Left ventricle myocardium inferior (tissue), 1 donor: ENCODE measurements around the gene SHOC1. TPM values are rescaled to one million over a fixed set of nuclear protein-coding genes. Genes with fewer than 3 reads are reported as not detected.

Experiments
- DNase-seq: peaks from one replicate; pipeline ENCODE4 v3.0.0-alpha.2; 2020
- H3K27ac ChIP-seq: fragments of 200-600 bp; replicated peaks from 2 replicates; pipeline ENCODE4 v1.8.0; 2021
- H3K27me3 ChIP-seq: fragments of 200-600 bp; 2 replicates; pipeline ENCODE4 v1.8.0; 2021; ENCODE audit warnings: low read depth
- H3K36me3 ChIP-seq: fragments of 200-600 bp; 2 replicates; pipeline ENCODE4 v1.8.0; 2021
- H3K4me1 ChIP-seq: fragments of 200-600 bp; 2 replicates; pipeline ENCODE4 v1.8.0; 2021
- H3K4me3 ChIP-seq: fragments of 200-600 bp; 2 replicates; pipeline ENCODE4 v1.8.0; 2021; ENCODE audit warnings: mild to moderate bottlenecking, moderate library complexity
- H3K9me3 ChIP-seq: fragments of 200-600 bp; replicated peaks from 2 replicates; pipeline ENCODE4 v1.8.0; 2021
- intact Hi-C: fragments of 100-400 bp; cut with micrococcal nuclease; formaldehyde crosslinking; loops from one replicate; pipeline ENCODE4 v1.11.0; 2022
- total RNA-seq: library from RNA; stranded (reverse); fragmentation: NEBNext Ultra II Directional; extraction: Animal tissue kit (Norgen Biotek cat#: 25700); gene quantifications from one replicate; pipeline ENCODE4 v1.2.1, GENCODE V29; 2021
- TF ChIP-seq, protein P1 (sequence below): fragments of 200-600 bp; IDR thresholded peaks from 2 replicates; pipeline ENCODE4 v1.8.0; 2021; ENCODE audit warnings: antibody characterized with exemption, mild to moderate bottlenecking, borderline replicate concordance
- donor health status: DM: no; HTN: yes; CAD: no; lungs with severe emphysema.

The SHOC1 gene
- total RNA-seq, 1 donor from 2014 or later = not detected

DNA sequence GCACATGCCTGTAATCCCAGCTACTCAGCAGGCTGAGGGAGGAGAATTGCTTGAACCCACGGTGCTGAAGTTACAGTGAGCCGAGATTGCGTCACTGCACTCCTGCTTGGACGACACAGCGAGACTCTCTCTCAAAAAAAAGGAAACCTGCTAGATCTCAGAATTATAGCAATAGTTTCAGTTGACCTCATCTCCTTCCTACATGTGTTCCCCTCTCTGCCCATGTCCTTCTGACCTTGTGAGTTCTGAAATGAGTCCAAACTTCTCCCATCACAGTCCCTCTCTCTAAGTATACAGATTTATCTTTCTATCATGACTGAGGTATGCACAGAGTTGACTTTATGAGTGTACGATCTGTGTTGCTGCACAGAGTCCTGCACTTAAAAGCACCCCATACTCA lies 44.6 kb upstream of the SHOC1 start:
- H3K4me1 ChIP-seq = peaks cover 13% of the 10 kb centered on the region
- DNase-seq = no peak
- no peaks in the 10 kb centered on the region for H3K36me3 ChIP-seq
- no peaks in the 10 kb centered on the region for H3K27me3 ChIP-seq
- no peak overlapping the region for H3K4me3 ChIP-seq
- TF ChIP-seq, protein P1, sequence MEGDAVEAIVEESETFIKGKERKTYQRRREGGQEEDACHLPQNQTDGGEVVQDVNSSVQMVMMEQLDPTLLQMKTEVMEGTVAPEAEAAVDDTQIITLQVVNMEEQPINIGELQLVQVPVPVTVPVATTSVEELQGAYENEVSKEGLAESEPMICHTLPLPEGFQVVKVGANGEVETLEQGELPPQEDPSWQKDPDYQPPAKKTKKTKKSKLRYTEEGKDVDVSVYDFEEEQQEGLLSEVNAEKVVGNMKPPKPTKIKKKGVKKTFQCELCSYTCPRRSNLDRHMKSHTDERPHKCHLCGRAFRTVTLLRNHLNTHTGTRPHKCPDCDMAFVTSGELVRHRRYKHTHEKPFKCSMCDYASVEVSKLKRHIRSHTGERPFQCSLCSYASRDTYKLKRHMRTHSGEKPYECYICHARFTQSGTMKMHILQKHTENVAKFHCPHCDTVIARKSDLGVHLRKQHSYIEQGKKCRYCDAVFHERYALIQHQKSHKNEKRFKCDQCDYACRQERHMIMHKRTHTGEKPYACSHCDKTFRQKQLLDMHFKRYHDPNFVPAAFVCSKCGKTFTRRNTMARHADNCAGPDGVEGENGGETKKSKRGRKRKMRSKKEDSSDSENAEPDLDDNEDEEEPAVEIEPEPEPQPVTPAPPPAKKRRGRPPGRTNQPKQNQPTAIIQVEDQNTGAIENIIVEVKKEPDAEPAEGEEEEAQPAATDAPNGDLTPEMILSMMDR = no peak
- intact Hi-C loops = no loop called here
- H3K27ac ChIP-seq = no peak overlapping the region
- H3K9me3 ChIP-seq = no peaks in the 10 kb centered on the region

DNA sequence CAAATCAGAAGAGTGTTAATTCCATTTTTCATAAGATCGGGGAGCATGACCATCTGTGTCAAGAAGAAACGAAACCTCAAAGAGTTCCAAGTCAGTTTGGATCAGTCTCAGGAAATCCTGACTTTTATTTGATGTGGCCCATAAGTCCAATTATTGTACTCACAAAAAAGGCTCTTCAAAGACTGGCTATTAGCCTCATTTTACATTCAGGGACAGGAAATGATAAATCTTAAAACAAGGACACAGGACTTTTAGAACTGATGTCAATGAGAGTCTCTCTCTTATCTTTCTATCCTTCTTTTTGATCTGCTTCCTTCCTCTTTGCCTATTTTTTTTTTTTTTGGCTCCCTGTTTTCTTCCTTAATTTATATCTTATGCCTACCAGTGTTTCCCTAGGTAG lies 43.7 kb upstream of the SHOC1 start:
- Histone ChIP-seq H3K27me3 (no peaks in the 10 kb centered on the region), H3K4me3 (no peak overlapping the region), H3K4me1 (peaks cover 13% of the 10 kb centered on the region), H3K9me3 (no peaks in the 10 kb centered on the region), H3K36me3 (no peaks in the 10 kb centered on the region), H3K27ac (no peak overlapping the region)
- DNase-seq = no peak
- TF ChIP-seq, protein P1 = no peak
- intact Hi-C loops = no loop called here

DNA sequence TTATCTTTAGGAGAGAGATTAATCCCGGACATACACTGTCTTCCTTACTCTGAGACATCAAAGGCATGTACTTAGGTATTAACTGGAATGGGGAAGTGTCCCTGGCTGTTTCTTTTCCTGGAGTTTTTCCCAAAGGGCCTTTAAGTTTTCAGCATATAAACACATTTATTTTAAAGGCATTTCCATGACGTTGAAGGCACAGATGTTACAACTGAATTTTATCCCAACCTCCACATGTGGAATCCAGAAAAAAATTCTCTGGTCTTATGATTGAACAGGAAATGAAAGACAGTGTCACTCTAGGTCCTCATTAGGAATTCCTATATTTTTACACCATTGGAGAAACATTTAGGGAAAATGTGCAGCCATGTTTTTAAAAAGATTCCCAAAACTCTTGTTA lies 41.6 kb upstream of the SHOC1 start:
- intact Hi-C loops = no loop called here
- no peaks in the 10 kb centered on the region for H3K27me3 ChIP-seq
- no peak for DNase-seq
- no peak overlapping the region for H3K4me3 ChIP-seq
- H3K36me3 ChIP-seq = no peaks in the 10 kb centered on the region
- TF ChIP-seq, protein P1 = no peak
- H3K27ac ChIP-seq = no peak overlapping the region
- no peaks in the 10 kb centered on the region for H3K9me3 ChIP-seq
- H3K4me1 ChIP-seq = peaks cover 13% of the 10 kb centered on the region

DNA sequence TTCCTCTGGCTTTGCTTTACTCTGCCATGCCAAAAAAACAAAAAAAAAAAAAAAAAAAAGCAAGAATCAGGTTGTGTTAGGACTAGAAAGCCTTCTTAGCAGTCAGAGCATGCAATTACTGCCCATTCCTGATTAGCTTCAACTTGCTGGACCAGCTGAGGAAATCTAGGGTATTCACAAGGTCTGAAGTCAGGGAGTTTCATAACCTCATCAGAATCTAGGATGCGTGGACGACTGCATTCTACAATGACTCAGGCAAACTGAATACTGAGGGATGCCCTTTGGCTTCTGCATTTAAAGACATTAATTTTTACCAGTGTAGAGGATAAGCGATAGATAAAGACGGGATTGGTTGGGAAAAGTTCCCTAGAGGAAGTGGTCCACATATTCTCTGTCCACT lies 39.2 kb upstream of the SHOC1 start:
- no peaks in the 10 kb centered on the region for H3K36me3 ChIP-seq
- TF ChIP-seq, protein P1 = no peak
- intact Hi-C loops = no loop called here
- H3K9me3 ChIP-seq = no peaks in the 10 kb centered on the region
- H3K4me3 ChIP-seq = no peak overlapping the region
- H3K27ac ChIP-seq = no peak overlapping the region
- H3K27me3 ChIP-seq = no peaks in the 10 kb centered on the region
- no peak for DNase-seq
- H3K4me1 ChIP-seq = no peaks in the 10 kb centered on the region

DNA sequence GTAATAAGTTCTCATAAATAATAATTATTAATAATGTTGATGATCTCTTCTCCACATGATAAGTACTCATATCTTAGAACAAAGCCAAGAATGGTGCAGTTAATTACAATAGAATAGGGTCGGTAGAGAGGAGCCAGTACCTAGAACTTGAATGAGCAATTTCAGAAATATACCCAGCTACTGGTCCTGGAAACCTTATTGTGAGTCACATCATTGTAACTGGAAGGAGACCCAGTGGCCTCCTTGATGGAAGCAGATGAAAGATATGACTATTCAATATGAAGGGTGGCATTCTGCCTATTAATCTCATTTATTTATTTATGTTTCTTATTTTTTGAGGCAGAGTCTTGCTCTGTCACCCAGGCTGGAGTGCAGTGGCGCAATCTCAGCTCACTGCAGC lies 37.7 kb upstream of the SHOC1 start:
- H3K36me3 ChIP-seq = no peaks in the 10 kb centered on the region
- H3K9me3 ChIP-seq = no peaks in the 10 kb centered on the region
- no peak overlapping the region for H3K27ac ChIP-seq
- no peaks in the 10 kb centered on the region for H3K4me1 ChIP-seq
- TF ChIP-seq, protein P1 = no peak
- no peak for DNase-seq
- no peak overlapping the region for H3K4me3 ChIP-seq
- no peaks in the 10 kb centered on the region for H3K27me3 ChIP-seq
- intact Hi-C loops = no loop called here
